AG04449 (cell line): Measurements from ENCODE around the gene BBIP1.

Experiments
- CTCF ChIA-PET: fragments of 350-600 bp; formaldehyde crosslinking; extraction: SDS; loops from one replicate; lab custom pipeline; 2021; ENCODE audit warnings: antibody characterized with exemption; lab: Yijun Ruan, JAX
- POLR2A ChIA-PET: fragments of 400-600, 350-600 bp; formaldehyde crosslinking; extraction: SDS; loops from one replicate; lab custom pipeline; 2020; ENCODE audit warnings: antibody characterized with exemption, inconsistent platforms; lab: Yijun Ruan, JAX
- DNase-seq: peaks from one replicate; pipeline ENCODE4 v3.0.0-alpha.2; 2010; ENCODE audit warnings: low read depth, low spot score
- H3K4me3 ChIP-seq: 2 replicates; pipeline ENCODE4 v1.5.1; 2011; ENCODE audit warnings: low read depth, mild to moderate bottlenecking, control low read depth, low read length
- CTCF ChIP-seq: IDR thresholded peaks from one replicate; pipeline ENCODE4 v1.5.1; 2011; ENCODE audit warnings: mild to moderate bottlenecking, moderate library complexity, low read length, control low read depth, inconsistent platforms; ENCODE audit not compliant: insufficient read depth; ENCODE audit errors: missing control alignments

The BBIP1 gene

GRCh38 chr10:110931769-110932381 lies 12.9 kb upstream of the BBIP1 start:
- POLR2A ChIA-PET = no interaction called here

GRCh38 chr10:110927461-110927860 lies 8.5 kb upstream of the BBIP1 start:
- H3K4me3 ChIP-seq = no peak overlapping the region
- ChIA-PET CTCF (interaction anchor here (0.9 kb wide), 1 partner anchor 8 kb away, joined by 3 read pairs; the partner anchor contains the start of genes BBIP1 and SHOC2), POLR2A (no interaction called here)
- DNase-seq = no peak
- TF ChIP-seq CTCF = no peak

More at GRCh38 chr10:110931769-110932381, 12.9 kb upstream of the BBIP1 start:
- TF ChIP-seq CTCF = no peak
- DNase-seq = no peak
- no peak overlapping the region for H3K4me3 ChIP-seq
- CTCF ChIA-PET = no interaction called here

- H3K4me3 ChIP-seq = no peak overlapping the region
- CTCF ChIA-PET = interaction anchor here (0.9 kb wide), 1 partner anchor 252 kb away, joined by 3 read pairs; no protein-coding TSS in a partner anchor
- TF ChIP-seq CTCF = no peak
- DNase-seq = no peak
- POLR2A ChIA-PET = no interaction called here
Measured at GRCh38 chr10:110923856-110924493, 5.0 kb upstream of the BBIP1 start.

DNA sequence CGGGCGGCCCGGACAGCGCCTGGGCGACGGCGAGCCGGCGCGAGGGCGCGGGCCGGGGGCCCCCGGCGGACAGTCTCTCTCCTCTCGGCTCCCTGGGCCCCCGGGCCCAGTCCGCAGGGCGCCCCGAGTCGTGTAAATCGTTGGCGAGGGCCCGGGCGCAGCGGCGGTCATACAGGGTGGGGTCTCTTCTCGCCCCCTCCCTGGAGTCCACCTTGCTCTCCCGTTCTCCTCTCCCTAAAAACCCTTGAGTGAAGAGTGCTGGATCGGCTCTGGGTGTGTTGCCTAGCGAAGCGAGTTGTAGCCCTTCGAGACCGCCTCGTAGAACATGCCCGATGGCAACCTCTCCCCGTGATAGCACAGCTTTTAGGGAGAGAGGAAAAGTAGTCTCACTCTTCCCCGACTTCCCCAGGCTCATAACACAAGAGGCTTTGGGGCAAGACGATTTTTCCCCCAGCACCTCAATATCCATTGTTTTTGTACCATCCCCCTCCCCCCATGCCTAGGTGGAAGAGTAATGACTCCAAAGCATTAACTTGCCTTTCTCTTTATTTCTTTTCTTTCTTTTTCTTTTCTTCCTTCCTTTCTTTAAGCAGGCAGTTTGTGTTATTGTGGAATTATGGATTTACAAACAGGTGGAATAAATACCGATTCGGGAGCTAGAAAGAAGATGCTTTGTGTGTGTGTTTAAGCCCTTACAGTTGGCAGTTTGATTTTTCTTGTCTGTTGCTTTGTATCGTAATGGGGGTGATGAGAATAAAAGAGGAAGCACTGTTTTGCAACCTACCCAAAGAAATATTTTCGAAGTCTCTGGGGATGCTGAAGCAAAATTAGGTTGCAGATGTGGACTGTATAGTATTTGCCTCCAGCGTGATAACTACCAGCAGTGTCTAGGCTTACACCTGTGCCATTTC lies 1.2 kb upstream of the BBIP1 start:
- H3K4me3 ChIP-seq = peak overlapping the region; percentile 82
- DNase-seq = no peak
- POLR2A ChIA-PET = interaction anchor here (0.6 kb wide), 1 partner anchor 1527 kb away, joined by 3 read pairs; the partner anchor contains the start of genes VTI1A and ZDHHC6
- CTCF ChIA-PET = interaction anchor here (0.8 kb wide), 1 partner anchor 25 kb away, joined by 3 read pairs; no protein-coding TSS in a partner anchor
- TF ChIP-seq CTCF = no peak

DNA sequence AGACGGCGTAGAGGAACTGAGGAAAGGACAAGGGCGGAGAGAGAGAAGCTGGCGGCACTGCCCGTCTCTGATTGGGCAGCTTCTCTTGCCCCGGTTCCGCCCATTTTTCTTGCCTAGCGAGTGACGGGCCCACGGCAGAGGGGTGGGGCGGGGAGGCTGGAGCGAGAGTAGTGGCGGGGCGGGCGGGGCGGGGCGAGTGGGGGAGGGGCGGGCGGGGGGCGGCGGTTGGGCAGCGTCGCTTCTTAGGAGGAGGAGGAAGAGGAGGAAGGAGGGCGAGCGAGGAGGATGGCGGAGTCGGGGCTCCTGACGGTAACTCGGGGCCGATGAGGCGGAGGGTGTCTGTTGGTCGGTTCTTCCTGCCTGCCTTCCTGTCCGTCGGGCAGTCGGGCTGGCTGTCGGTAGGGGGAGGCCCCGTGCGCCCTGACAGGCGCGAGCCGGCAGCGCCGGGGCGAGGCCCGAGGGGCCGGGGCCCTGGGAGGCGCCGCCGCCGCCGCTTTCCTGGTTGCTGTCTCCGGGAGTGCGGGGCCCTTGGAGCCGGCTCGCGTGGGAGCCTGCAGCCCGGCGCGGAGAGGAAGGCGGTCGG lies 460 bp upstream of the BBIP1 start, which contains the start of gene SHOC2:
Gene SHOC2, plus strand, starts transcription at position 256 of the 583 bp plus-strand sequence. CDS start 44,755 bp downstream, outside the sequence.
- TF ChIP-seq CTCF = peak; percentile 54
- ChIA-PET CTCF (interaction anchor here (1.0 to 1.6 kb wide), 2 partner anchors 8 to 13 kb away, joined by 3 to 4 read pairs; no protein-coding TSS in a partner anchor), POLR2A (interaction anchor here (0.5 to 1.7 kb wide), 11 partner anchors 10 to 1527 kb away, joined by 3 to 4 read pairs (median 3); partner anchors contain the start of genes VTI1A and ZDHHC6)
- no peak for DNase-seq
- H3K4me3 ChIP-seq = peak within 1 kb of the TSS; percentile 82
